Endothelial cell of umbilical vein (primary cell): ENCODE measurements around the gene GIT2. TPM values are rescaled to one million over a fixed set of nuclear protein-coding genes. Genes with fewer than 3 reads are reported as not detected.

Experiments
- BruUV-seq: library from RNA; stranded (reverse); fragments of 400-500 nt; replicated peaks from 2 replicates; lab custom pipeline; 2021; lab: Mats Ljungman, UMichigan
- CTCF ChIA-PET: fragments of 300-600, 350-600 bp; sonication (Branson Sonifier 250); formaldehyde crosslinking; loops from one replicate; lab custom pipeline; 2021; ENCODE audit warnings: antibody characterized with exemption, inconsistent platforms; lab: Charles Lee
- POLR2A ChIA-PET: fragments of 300-600, 350-600 bp; sonication (Branson Sonifier 250); formaldehyde crosslinking; loops from one replicate; lab custom pipeline; 2021; ENCODE audit warnings: antibody characterized with exemption, inconsistent platforms; lab: Charles Lee
- DNase-seq: peaks from one replicate; pipeline ENCODE4 v3.0.0-alpha.2; 2011; ENCODE audit warnings: low read depth, low spot score
- FAIRE-seq: peaks from 2 replicates; lab custom pipeline; 2011; peaks lifted over from hg19 to GRCh38; lab: Jason Lieb, UNC
- H2AFZ ChIP-seq: 2 replicates; pipeline ENCODE4 v1.6.0; 2012; ENCODE audit warnings: low read depth, low read length, control low read depth, inconsistent platforms
- H3K27ac ChIP-seq: 2 replicates; pipeline ENCODE4 v1.5.1; 2011; ENCODE audit warnings: low read depth, mild to moderate bottlenecking, control low read depth, low read length, moderate library complexity; ENCODE audit not compliant: insufficient read depth
- H3K27me3 ChIP-seq, 2 experiments: 2 replicates each; pipeline versions ENCODE4 v1.6.0 to v1.6.1; 2011; ENCODE audit warnings: low read length in 2 of 2, mixed read lengths in 1 of 2; ENCODE audit not compliant: control insufficient read depth in 2 of 2, insufficient read depth in 2 of 2
- H3K36me3 ChIP-seq, 2 experiments: 2 replicates in 1 of 2; 3 replicates in 1 of 2; pipeline ENCODE4 v1.5.1; 2011; ENCODE audit warnings: low read length in 2 of 2, mild to moderate bottlenecking in 1 of 2, moderate library complexity in 1 of 2; ENCODE audit not compliant: control insufficient read depth in 2 of 2, insufficient read depth in 2 of 2; ENCODE audit errors: extremely low read depth in 1 of 2
- H3K4me1 ChIP-seq: 3 replicates; pipeline ENCODE4 v1.5.1; 2011; ENCODE audit warnings: mild to moderate bottlenecking, low read length; ENCODE audit not compliant: control insufficient read depth, insufficient read depth; ENCODE audit errors: extremely low read depth
- H3K4me2 ChIP-seq: 2 replicates; pipeline ENCODE4 v1.6.1; 2011; ENCODE audit warnings: low read length, control low read depth, mixed read lengths; ENCODE audit not compliant: insufficient read depth
- H3K4me3 ChIP-seq, 3 experiments: fragments of 200-600 bp in 1 of 3; sonication (generic), shearing (Covaris generic) in 1 of 3; replicated peaks in 1 of 3; 2 replicates each; pipeline ENCODE4 v1.5.1; 2011 to 2016; ENCODE audit warnings: control low read depth in 3 of 3, low read length in 3 of 3, mild to moderate bottlenecking in 2 of 3, inconsistent platforms in 1 of 3, low read depth in 1 of 3, moderate library complexity in 1 of 3; ENCODE audit not compliant: insufficient read depth in 1 of 3
- H3K79me2 ChIP-seq: 2 replicates; pipeline ENCODE4 v1.6.0; 2012; ENCODE audit warnings: low read length, inconsistent platforms; ENCODE audit not compliant: control insufficient read depth, insufficient read depth
- H3K9ac ChIP-seq: replicated peaks from 2 replicates; pipeline ENCODE3; 2011; ENCODE audit warnings: low read length, control low read depth; ENCODE audit not compliant: insufficient read depth; ENCODE audit errors: extremely low read depth
- H3K9me1 ChIP-seq: replicated peaks from 3 replicates; pipeline ENCODE4 v1.6.0; 2011; ENCODE audit warnings: mild to moderate bottlenecking, low read length; ENCODE audit not compliant: control insufficient read depth, insufficient read depth; ENCODE audit errors: extremely low read depth
- H3K9me3 ChIP-seq: replicated peaks from 2 replicates; pipeline ENCODE4 v1.5.1; 2012; ENCODE audit warnings: low read length, inconsistent platforms; ENCODE audit not compliant: control insufficient read depth, insufficient read depth
- H4K20me1 ChIP-seq: replicated peaks from 2 replicates; pipeline ENCODE3; 2011; ENCODE audit warnings: mild to moderate bottlenecking, low read length; ENCODE audit not compliant: control insufficient read depth, insufficient read depth; ENCODE audit errors: extremely low read depth
- CTCF ChIP-seq, 2 donors: IDR thresholded peaks; 1 replicate in 1 of 2; 2 replicates in 1 of 2; pipeline ENCODE4 v1.5.1; 2011; ENCODE audit warnings: low read length in 2 of 2, mild to moderate bottlenecking in 2 of 2, moderate library complexity in 2 of 2, control low read depth in 1 of 2, inconsistent platforms in 1 of 2, low read depth in 1 of 2; ENCODE audit not compliant: insufficient read depth in 1 of 2; ENCODE audit errors: extremely low read depth in 1 of 2
- EZH2 ChIP-seq: IDR thresholded peaks from 2 replicates; pipeline ENCODE4 v1.6.1; 2012; ENCODE audit warnings: borderline replicate concordance, low read depth, mild to moderate bottlenecking, moderate library complexity, low read length, inconsistent platforms; ENCODE audit not compliant: severe bottlenecking
- FOS ChIP-seq: IDR thresholded peaks from 2 replicates; pipeline ENCODE4 v1.6.1; 2011; ENCODE audit warnings: mild to moderate bottlenecking, low read length, moderate library complexity, borderline replicate concordance; ENCODE audit not compliant: insufficient read depth
- GATA2 ChIP-seq: IDR thresholded peaks from 2 replicates; pipeline ENCODE4 v1.7.0; 2011; ENCODE audit warnings: low read depth, mild to moderate bottlenecking, moderate library complexity, mixed read lengths, low read length; ENCODE audit not compliant: insufficient read length, insufficient read depth
- JUN ChIP-seq: IDR thresholded peaks from 2 replicates; pipeline ENCODE4 v1.6.1; 2011; ENCODE audit warnings: borderline replicate concordance, low read depth; ENCODE audit not compliant: insufficient read length, insufficient read depth
- MAX ChIP-seq: IDR thresholded peaks from 2 replicates; pipeline ENCODE4 v1.6.1; 2011; ENCODE audit not compliant: insufficient read depth, insufficient read length
- MYC ChIP-seq: IDR thresholded peaks from one replicate; pipeline ENCODE4 v1.6.1; 2011; ENCODE audit warnings: mild to moderate bottlenecking, low read depth, low read length
- POLR2A ChIP-seq: IDR thresholded peaks from 2 replicates; pipeline ENCODE4 v1.6.1; 2012; ENCODE audit warnings: low read depth, mild to moderate bottlenecking, control low read depth, low read length
- POLR2AphosphoS5 ChIP-seq: IDR thresholded peaks from 2 replicates; pipeline ENCODE4 v1.6.1; 2012; ENCODE audit warnings: low read depth, mild to moderate bottlenecking, control low read depth, low read length, moderate library complexity; ENCODE audit not compliant: insufficient read depth
- dilution Hi-C: fragments of 300-500 bp; cut with MboI; formaldehyde crosslinking; loops from one replicate; pipeline ENCODE4 v1.15.0; 2019; ENCODE audit warnings: low sequenced_read_pairs; ENCODE audit not compliant: extremely low pct_ligation_motif_present
- intact Hi-C: fragments of 100-400 bp; cut with micrococcal nuclease; formaldehyde crosslinking; loops from one replicate; pipeline ENCODE4 v1.10.0; 2022
- polyA plus RNA-seq, 4 experiments: library from polyadenylated mRNA; depleted of rRNA in 3 of 4; stranded (reverse) in 3 of 4; unstranded in 1 of 4; fragments of >200 nt; gene quantifications; 2 replicates each; pipeline versions ENCODE4 v1.2.1 to v1.2.3, GENCODE V29; 2011 to 2012; ENCODE audit warnings: missing spikeins in 1 of 4
- total RNA-seq: library from RNA; stranded (reverse); gene quantifications from 2 replicates; pipeline ENCODE4 v1.2.3, GENCODE V29; 2021

GIT2 gene
- total and polyA plus RNA-seq, 2 donors (not counting 3 experiments of a cell fraction or from before 2014, with no cell fraction given): 37.3 to 77.2 TPM

GRCh38 chr12:109981311-109981710 is 14.9 kb downstream of the GIT2 start:
- H2AFZ ChIP-seq: no peak overlapping the region
- H3K4me2 ChIP-seq: no peak overlapping the region
- no peaks in the 10 kb centered on the region for H4K20me1 ChIP-seq
- ChIA-PET CTCF (no interaction called here), POLR2A (no interaction called here)
- FAIRE-seq (no peak), DNase-seq (no peak)
- dilution Hi-C loops: no loop called here
- no peaks in the 10 kb centered on the region for H3K27me3 ChIP-seq
- no peak overlapping the region for H3K4me3 ChIP-seq
- H3K27ac ChIP-seq: no peak overlapping the region
- H3K4me1 ChIP-seq: no peaks in the 10 kb centered on the region
- H3K79me2 ChIP-seq: no peaks in the 10 kb centered on the region
- no peaks in the 10 kb centered on the region for H3K9me3 ChIP-seq
- BruUV-seq: no TSS peak
- H3K36me3 ChIP-seq: peaks cover 14 to 24% of the 10 kb centered on the region in 2 experiments
- H3K9ac ChIP-seq: no peak overlapping the region
- intact Hi-C loops: no loop called here
- no peaks in the 10 kb centered on the region for H3K9me1 ChIP-seq
- TF ChIP-seq POLR2AphosphoS5: no peak
- TF ChIP-seq JUN: no peak
- TF ChIP-seq MYC: no peak
- TF ChIP-seq FOS: no peak
- TF ChIP-seq MAX: no peak
- no peak for TF ChIP-seq GATA2
- no peak for TF ChIP-seq POLR2A
- no peak for TF ChIP-seq EZH2
- no peak for TF ChIP-seq CTCF (IDR thresholded peaks at IDR 0.05; ENCODE audit: extremely low read depth in 1 of 2, insufficient read depth in 1 of 2, low read depth in 1 of 2, low read length in 2 of 2)
